ENCODE measurements around the gene TMEM242.

GRCh38 chr6:157300436-157300835, 22.9 kb downstream of the TMEM242 start:
- TF ChIP-seq CHD2 (IDR thresholded peaks at IDR 0.05; ENCODE audit: low read length, partially characterized antibody) (no peak), FOSL2 (IDR thresholded peaks at IDR 0.05; ENCODE audit: borderline replicate concordance, low read depth) (no peak), CTCF (IDR thresholded peaks at IDR 0.05) (no peak), EZH2phosphoT487 (IDR thresholded peaks at IDR 0.05; ENCODE audit: borderline replicate concordance, low read depth) (no peak)
- TF ChIP-seq, protein P1, sequence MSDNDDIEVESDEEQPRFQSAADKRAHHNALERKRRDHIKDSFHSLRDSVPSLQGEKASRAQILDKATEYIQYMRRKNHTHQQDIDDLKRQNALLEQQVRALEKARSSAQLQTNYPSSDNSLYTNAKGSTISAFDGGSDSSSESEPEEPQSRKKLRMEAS (IDR thresholded peaks at IDR 0.05; ENCODE audit: low read depth), result no peak
